Tibial artery (tissue), 4 donors: ENCODE data around the gene DEGS2.
"Not testable (repeated sequence)": the region's sequence is repeated elsewhere in the genome, so short reads cannot be mapped to it uniquely, and the experiment has no call there.

Experiments
- DNase-seq, 2 donors: peaks; one replicate each; pipeline ENCODE4 v3.0.0-alpha.2; 2019
- H3K27ac ChIP-seq, 2 donors: fragments of 200-600 bp; sonication (generic) in 1 of 2; 1 replicate in 1 of 2; 2 replicates in 1 of 2; pipeline ENCODE4 v1.5.1; 2018 to 2019; ENCODE audit warnings: mild to moderate bottlenecking in 1 of 2
- H3K27me3 ChIP-seq, 2 donors: fragments of 200-600 bp; sonication (generic) in 1 of 2; one replicate each; pipeline versions ENCODE4 v1.5.1 to v1.6.0; 2016 to 2019
- H3K36me3 ChIP-seq, 3 donors: fragments of 200-600 bp; sonication (generic) in 2 of 3; one replicate each; pipeline ENCODE4 v1.5.1; 2016 to 2019; ENCODE audit warnings: mild to moderate bottlenecking in 2 of 3
- H3K4me1 ChIP-seq, 4 donors: fragments of 200-600 bp; sonication (generic) in 2 of 4; 1 replicate in 3 of 4; 2 replicates in 1 of 4; pipeline ENCODE4 v1.5.1; 2016 to 2019
- H3K4me3 ChIP-seq, 2 donors: fragments of 200-600 bp; sonication (generic) in 1 of 2; 1 replicate in 1 of 2; 2 replicates in 1 of 2; pipeline ENCODE4 v1.5.1; 2018 to 2019; ENCODE audit warnings: mild to moderate bottlenecking in 2 of 2
- H3K9me3 ChIP-seq, 3 donors: fragments of 200-600 bp; sonication (generic) in 1 of 3; one replicate each; pipeline ENCODE4 v1.5.1; 2016 to 2019
- intact Hi-C: fragments of 100-400 bp; cut with DNase I; formaldehyde crosslinking; loops from one replicate; pipeline ENCODE4 v1.15.0; 2023; ENCODE audit warnings: low total_unique reads
- TF ChIP-seq, protein P1 (sequence below), 2 experiments: fragments of 200-600 bp in 1 of 2; fragments of 450-650 bp in 1 of 2; IDR thresholded peaks; one replicate each; pipeline ENCODE4 v1.5.1; 2017 to 2019; ENCODE audit warnings: antibody characterized with exemption in 2 of 2, mild to moderate bottlenecking in 1 of 2, moderate library complexity in 1 of 2

DEGS2 gene

DNA sequence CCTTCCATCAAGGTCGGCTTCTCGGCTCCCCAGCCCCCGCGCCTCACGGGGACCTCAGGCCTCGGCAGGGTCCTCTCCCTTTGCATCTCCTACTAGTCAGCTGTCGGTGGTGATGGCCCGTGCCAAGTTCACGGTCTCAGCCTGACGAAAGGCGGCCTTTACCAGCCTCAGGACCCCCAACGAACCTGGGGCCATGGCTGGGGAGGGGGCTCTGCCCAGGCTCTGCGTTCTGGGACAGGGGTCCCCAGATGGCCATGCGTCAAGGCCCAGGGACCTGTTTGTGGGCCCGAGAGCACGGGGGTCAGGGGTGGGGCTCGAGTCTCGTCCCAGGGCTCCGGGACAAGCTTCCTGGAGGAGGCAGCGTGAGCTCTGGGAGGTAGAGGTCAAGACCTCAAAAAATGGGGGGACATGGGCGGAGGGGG is 32.8 kb upstream of the DEGS2 start:
- Histone ChIP-seq H3K4me1 (peaks cover 0 to 15% (median 9%) of the 10 kb centered on the region in 4 donors), H3K4me3 (peak overlapping the region; percentile 51 to 57), H3K9me3 (no peaks in the 10 kb centered on the region), H3K36me3 (no peaks in the 10 kb centered on the region), H3K27me3 (no peaks in the 10 kb centered on the region), H3K27ac (peak overlapping the region; percentile 87 to 95)
- intact Hi-C loops = loop anchor here (5.0 to 10.0 kb wide), 2 partner anchors 87 to 210 kb away; no protein-coding TSS in a partner anchor
- TF ChIP-seq, protein P1, sequence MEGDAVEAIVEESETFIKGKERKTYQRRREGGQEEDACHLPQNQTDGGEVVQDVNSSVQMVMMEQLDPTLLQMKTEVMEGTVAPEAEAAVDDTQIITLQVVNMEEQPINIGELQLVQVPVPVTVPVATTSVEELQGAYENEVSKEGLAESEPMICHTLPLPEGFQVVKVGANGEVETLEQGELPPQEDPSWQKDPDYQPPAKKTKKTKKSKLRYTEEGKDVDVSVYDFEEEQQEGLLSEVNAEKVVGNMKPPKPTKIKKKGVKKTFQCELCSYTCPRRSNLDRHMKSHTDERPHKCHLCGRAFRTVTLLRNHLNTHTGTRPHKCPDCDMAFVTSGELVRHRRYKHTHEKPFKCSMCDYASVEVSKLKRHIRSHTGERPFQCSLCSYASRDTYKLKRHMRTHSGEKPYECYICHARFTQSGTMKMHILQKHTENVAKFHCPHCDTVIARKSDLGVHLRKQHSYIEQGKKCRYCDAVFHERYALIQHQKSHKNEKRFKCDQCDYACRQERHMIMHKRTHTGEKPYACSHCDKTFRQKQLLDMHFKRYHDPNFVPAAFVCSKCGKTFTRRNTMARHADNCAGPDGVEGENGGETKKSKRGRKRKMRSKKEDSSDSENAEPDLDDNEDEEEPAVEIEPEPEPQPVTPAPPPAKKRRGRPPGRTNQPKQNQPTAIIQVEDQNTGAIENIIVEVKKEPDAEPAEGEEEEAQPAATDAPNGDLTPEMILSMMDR (IDR thresholded peaks at IDR 0.05) = no peak
- peak in 1 of 2 donors; percentile 72 for DNase-seq

DNA sequence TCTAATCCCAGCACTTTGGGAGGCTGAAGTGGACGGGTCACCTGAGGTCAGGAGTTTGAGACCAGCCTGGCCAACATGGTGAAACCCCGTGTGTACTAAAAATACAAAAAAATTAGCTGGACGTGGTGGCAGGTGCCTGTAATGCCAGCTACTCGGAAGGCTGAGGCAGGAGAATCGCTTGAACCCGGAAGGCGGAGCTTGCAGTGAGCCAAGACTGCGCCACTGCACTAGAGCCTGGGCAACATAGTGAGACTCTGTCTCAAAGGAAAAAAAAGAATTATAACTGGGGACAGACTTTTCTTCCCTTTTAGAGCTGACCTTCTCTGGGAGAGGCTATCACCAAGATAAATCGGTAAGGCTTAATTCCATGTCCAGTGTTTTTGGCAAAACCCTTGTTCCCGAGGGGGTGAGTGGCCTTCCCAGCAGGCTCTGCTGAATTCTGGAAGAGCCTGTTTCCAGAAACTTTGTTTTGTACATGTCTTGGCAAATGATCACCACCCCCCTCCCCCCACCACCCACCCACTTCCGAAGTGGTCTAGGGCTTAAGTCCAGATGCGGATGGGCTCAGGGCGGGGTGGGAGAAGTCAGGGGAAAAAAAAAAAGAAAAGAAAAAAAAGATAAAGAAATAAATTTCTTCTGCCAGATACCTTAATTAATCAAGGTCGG is 32.3 kb upstream of the DEGS2 start:
- peak overlapping the region; percentile 87 to 95 for H3K27ac ChIP-seq
- no peak for DNase-seq
- TF ChIP-seq, protein P1 (IDR thresholded peaks at IDR 0.05) = no peak

DNA sequence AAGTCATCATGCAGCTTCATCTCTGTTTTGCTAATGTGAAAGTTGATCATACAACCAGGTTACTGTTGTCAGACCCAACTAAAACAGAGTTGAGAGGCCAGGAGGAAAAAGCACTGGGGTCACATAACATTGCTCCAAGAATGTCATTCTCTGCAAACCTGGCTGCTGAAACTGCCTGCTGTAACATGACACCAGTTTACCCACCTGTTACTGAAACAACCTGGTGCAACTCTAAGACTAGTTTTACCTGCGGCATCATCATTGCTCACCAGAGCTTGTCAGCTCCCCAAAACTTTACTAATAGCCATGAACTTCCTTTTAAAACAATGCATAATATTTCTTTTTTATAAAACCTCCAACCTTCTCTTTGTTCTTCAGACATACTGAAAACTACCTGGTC is 30.7 kb upstream of the DEGS2 start:
- Histone ChIP-seq H3K9me3 (no peaks in the 10 kb centered on the region), H3K4me3 (no peak overlapping the region), H3K27ac (no peak overlapping the region), H3K4me1 (peaks cover 0 to 15% (median 9%) of the 10 kb centered on the region in 4 donors), H3K36me3 (no peaks in the 10 kb centered on the region), H3K27me3 (no peaks in the 10 kb centered on the region)
- intact Hi-C loops = loop anchor here (5.0 to 10.0 kb wide), 2 partner anchors 85 to 208 kb away; no protein-coding TSS in a partner anchor
- TF ChIP-seq, protein P1 (IDR thresholded peaks at IDR 0.05) = no peak
- no peak for DNase-seq

More for the DNA sequence above, 32.3 kb upstream of the DEGS2 start:
- peak overlapping the region; percentile 51 to 57 for H3K4me3 ChIP-seq
- intact Hi-C loops = loop anchor here (5.0 to 10.0 kb wide), 2 partner anchors 87 to 209 kb away; no protein-coding TSS in a partner anchor
- peaks cover 0 to 15% (median 9%) of the 10 kb centered on the region in 4 donors for H3K4me1 ChIP-seq
- H3K36me3 ChIP-seq = no peaks in the 10 kb centered on the region
- no peaks in the 10 kb centered on the region for H3K9me3 ChIP-seq
- H3K27me3 ChIP-seq = no peaks in the 10 kb centered on the region

DNA sequence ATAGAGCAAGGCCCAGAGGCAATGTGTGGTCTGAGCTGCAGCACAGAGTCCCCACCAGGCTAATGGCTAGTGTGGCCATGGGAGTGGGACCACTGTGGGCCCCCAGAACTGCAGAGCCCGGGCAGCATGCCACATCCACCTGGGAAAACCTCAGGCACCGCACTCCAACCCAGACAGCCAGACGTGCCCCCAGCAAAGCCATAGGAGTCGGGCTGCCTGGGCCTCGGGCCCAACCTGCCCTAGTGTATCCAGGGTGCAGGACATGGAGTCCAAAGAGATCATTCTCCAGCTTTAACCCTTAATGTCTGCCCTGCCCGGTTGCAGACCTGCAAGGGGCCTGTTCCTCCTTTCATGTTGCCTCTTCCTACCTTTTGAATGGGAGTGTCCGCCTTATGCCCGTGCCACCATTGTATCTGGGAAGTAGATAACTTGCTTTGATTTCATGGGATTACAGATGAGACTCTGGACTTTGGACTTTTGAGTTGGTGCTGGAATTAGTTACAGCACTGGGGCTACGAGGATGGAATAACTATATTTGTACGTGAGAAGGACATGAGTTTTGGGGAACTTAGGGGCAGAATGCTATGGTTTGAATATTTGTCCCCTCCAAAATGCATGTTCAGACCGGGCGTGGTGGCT is 29.1 kb upstream of the DEGS2 start:
- Histone ChIP-seq H3K4me3 (no peak overlapping the region), H3K36me3 (no peaks in the 10 kb centered on the region), H3K4me1 (peaks cover 0 to 14% (median 9%) of the 10 kb centered on the region in 4 donors), H3K9me3 (no peaks in the 10 kb centered on the region), H3K27me3 (no peaks in the 10 kb centered on the region), H3K27ac (no peak overlapping the region)
- TF ChIP-seq, protein P1 (IDR thresholded peaks at IDR 0.05) = no peak
- DNase-seq = no peak
- intact Hi-C loops = no loop called here

DNA sequence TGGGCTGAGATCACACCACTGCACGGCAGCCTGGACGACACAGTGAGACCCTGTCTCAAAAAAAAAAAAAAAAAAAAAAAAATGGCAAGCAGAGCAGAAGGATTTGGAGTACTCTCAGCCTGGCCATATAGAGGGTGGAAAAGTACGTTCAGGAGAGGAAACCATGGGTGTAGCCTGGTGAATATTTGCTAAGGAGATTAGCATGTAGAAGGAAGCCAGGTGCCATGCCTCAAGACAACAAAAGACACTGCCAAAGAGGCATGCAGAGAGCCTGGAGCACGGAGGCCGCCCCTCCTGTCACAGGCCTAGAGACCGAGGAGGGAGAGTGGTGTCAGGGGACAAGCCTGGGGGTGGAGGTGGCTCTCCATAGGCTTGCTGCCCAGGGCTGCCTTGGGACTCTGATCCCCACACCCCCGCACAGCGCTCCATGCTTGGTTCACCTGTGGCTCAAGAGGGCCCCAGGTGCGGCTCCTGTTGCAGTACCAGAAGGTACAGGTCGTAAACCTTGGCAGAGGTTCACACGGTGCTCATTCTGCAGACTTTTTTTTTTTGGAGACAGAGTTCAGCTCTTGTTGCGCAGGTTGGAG is 27.9 kb upstream of the DEGS2 start:
- DNase-seq = no peak
- Histone ChIP-seq H3K36me3 (no peaks in the 10 kb centered on the region), H3K27me3 (no peaks in the 10 kb centered on the region), H3K9me3 (no peaks in the 10 kb centered on the region), H3K27ac (no peak overlapping the region), H3K4me1 (peaks cover 0 to 9% (median 5%) of the 10 kb centered on the region in 4 donors), H3K4me3 (no peak overlapping the region)
- intact Hi-C loops = no loop called here
- TF ChIP-seq, protein P1 (IDR thresholded peaks at IDR 0.05) = no peak

DNA sequence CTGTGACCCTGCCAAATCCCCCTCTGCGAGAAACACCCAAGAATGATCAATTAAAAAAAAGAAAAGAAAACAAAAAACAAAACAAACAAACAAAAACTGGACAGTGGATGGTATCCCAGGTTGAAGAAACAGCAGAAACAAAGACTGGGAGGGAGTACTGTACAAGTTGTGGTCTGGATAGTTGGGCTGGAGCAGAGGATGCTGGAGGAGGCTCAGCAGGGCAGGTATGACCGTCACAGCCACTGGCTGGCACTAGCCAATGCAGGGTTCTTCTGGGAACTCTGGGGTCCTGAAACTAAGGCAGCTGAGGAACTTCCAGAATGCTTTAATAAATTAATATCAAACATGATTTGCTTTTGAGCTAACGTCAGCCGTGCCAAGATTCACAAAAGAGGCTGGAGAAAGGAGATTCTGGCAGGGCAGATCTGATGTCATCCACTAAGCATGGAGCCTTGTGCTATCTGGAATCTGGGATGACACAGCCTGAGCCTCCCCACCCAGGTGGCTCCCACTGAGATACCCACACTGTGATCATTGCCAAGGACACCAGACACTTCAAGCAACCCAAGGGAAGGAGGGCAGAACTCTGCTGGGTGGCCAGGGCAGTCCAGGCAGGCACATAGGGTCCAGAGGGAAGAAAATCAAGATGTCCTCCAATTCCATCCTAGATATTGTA is 22.6 kb upstream of the DEGS2 start:
- H3K9me3 ChIP-seq, intact Hi-C loops, H3K27ac ChIP-seq, H3K4me1 ChIP-seq, H3K36me3 ChIP-seq, H3K27me3 ChIP-seq, DNase-seq, H3K4me3 ChIP-seq: not testable (repeated sequence)

DNA sequence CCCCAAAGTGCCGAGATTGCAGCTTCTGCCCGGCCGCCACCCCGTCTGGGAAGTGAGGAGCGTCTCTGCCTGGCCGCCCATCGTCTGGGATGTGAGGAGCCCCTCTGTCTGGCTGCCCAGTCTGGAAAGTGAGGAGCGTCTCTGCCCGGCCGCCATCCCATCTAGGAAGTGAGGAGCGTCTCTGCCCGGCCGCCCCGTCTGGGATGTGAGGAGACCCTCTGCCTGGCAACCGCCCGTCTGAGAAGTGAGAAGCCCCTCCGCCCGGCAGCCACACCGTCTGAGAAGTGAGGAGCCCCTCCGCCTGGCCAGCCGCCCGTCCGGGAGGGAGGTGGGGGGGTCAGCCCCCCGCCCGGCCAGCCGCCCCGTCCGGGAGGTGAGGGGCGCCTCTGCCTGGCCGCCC is 21.2 kb upstream of the DEGS2 start:
- DNase-seq, H3K9me3 ChIP-seq, H3K4me3 ChIP-seq, intact Hi-C loops, H3K27me3 ChIP-seq, H3K4me1 ChIP-seq, H3K36me3 ChIP-seq, H3K27ac ChIP-seq: not testable (repeated sequence)
